ENCODE data around the gene TOR4A.

GRCh38 chr9:137320555-137321384 lies 43.2 kb downstream of the TOR4A start:
- TF ChIP-seq REST (IDR thresholded peaks at IDR 0.05; ENCODE audit: insufficient replicate concordance, low read depth) (no peak), CTCF (IDR thresholded peaks at IDR 0.05; ENCODE audit: insufficient read depth, low read length) (no peak), POLR2AphosphoS5 (IDR thresholded peaks at IDR 0.05; ENCODE audit: low read depth) (no peak), GABPA (IDR thresholded peaks at IDR 0.05; ENCODE audit: low read depth) (no peak), SPI1 (IDR thresholded peaks at IDR 0.05; ENCODE audit: borderline replicate concordance, low read depth) (peak; percentile 75)

Measured in HL-60 (cell line).